Measurements from ENCODE around the gene LEMD2. TPM values are rescaled to one million over a fixed set of nuclear protein-coding genes. Genes with fewer than 3 reads are reported as not detected.

LEMD2 gene
- total RNA-seq, 2 donors from 2014 or later = 57.4 to 77.2 TPM

GRCh38 chr6:33742092-33742491 is 46.8 kb downstream of the LEMD2 start:
- Histone ChIP-seq H3K27me3 (replicated peaks; ENCODE audit: insufficient read depth) (no peaks in the 10 kb centered on the region), H3K27ac (no peak overlapping the region), H3K36me3 (no peaks in the 10 kb centered on the region), H3K4me1 (ENCODE audit: control insufficient read depth in 1 of 2, low read depth in 2 of 2) (peaks cover 0 to 11% of the 10 kb centered on the region in 2 donors), H3K9me3 (no peaks in the 10 kb centered on the region), H3K4me3 (no peak overlapping the region)
- TF ChIP-seq CTCF (IDR thresholded peaks at IDR 0.05) = no peak
- DNase-seq (ENCODE audit: low spot score) (no peak), ATAC-seq (ENCODE audit: insufficient number of reproducible peaks, low FRiP score, low read depth) (no peak)

- H3K4me3 ChIP-seq = no peak overlapping the region
- no peaks in the 10 kb centered on the region for H3K36me3 ChIP-seq
- DNase-seq (ENCODE audit: low spot score) = no peak
- no peaks in the 10 kb centered on the region for H3K27me3 ChIP-seq (replicated peaks; ENCODE audit: insufficient read depth)
- peaks cover 0 to 5% of the 10 kb centered on the region in 2 donors for H3K4me1 ChIP-seq (ENCODE audit: control insufficient read depth in 1 of 2, low read depth in 2 of 2)
- no peak for TF ChIP-seq CTCF (IDR thresholded peaks at IDR 0.05)
- H3K9me3 ChIP-seq = no peaks in the 10 kb centered on the region
- no peak for ATAC-seq (ENCODE audit: insufficient number of reproducible peaks, low FRiP score, low read depth)
- H3K27ac ChIP-seq = no peak overlapping the region
Observed at GRCh38 chr6:33740794-33741193, 48.1 kb downstream of the LEMD2 start.

- ATAC-seq (ENCODE audit: insufficient number of reproducible peaks, low FRiP score, low read depth) (no peak), DNase-seq (ENCODE audit: low spot score) (no peak)
- Histone ChIP-seq H3K9me3 (no peaks in the 10 kb centered on the region), H3K27ac (no peak overlapping the region), H3K27me3 (replicated peaks; ENCODE audit: insufficient read depth) (no peaks in the 10 kb centered on the region), H3K4me3 (no peak overlapping the region), H3K36me3 (no peaks in the 10 kb centered on the region), H3K4me1 (ENCODE audit: control insufficient read depth in 1 of 2, low read depth in 2 of 2) (no peaks in the 10 kb centered on the region)
- no peak for TF ChIP-seq CTCF (IDR thresholded peaks at IDR 0.05)
Observed at GRCh38 chr6:33740204-33740608, 48.7 kb downstream of the LEMD2 start.

GRCh38 chr6:33739571-33739970 is 49.4 kb downstream of the LEMD2 start:
- Histone ChIP-seq H3K9me3 (no peaks in the 10 kb centered on the region), H3K4me1 (ENCODE audit: control insufficient read depth in 1 of 2, low read depth in 2 of 2) (no peaks in the 10 kb centered on the region), H3K27ac (no peak overlapping the region), H3K36me3 (no peaks in the 10 kb centered on the region), H3K27me3 (replicated peaks; ENCODE audit: insufficient read depth) (no peaks in the 10 kb centered on the region), H3K4me3 (no peak overlapping the region)
- no peak for ATAC-seq (ENCODE audit: insufficient number of reproducible peaks, low FRiP score, low read depth)
- no peak for DNase-seq (ENCODE audit: low spot score)
- TF ChIP-seq CTCF (IDR thresholded peaks at IDR 0.05) = no peak

GRCh38 chr6:33738879-33739278 is 50.1 kb downstream of the LEMD2 start:
- no peak for DNase-seq (ENCODE audit: low spot score)
- Histone ChIP-seq H3K27me3 (replicated peaks; ENCODE audit: insufficient read depth) (no peaks in the 10 kb centered on the region), H3K4me1 (ENCODE audit: control insufficient read depth in 1 of 2, low read depth in 2 of 2) (no peaks in the 10 kb centered on the region), H3K36me3 (no peaks in the 10 kb centered on the region), H3K27ac (no peak overlapping the region), H3K4me3 (no peak overlapping the region), H3K9me3 (no peaks in the 10 kb centered on the region)
- no peak for ATAC-seq (ENCODE audit: insufficient number of reproducible peaks, low FRiP score, low read depth)
- no peak for TF ChIP-seq CTCF (IDR thresholded peaks at IDR 0.05)
